ENCODE measurements around the gene KDM5A. TPM values are rescaled to one million over a fixed set of nuclear protein-coding genes. Genes with fewer than 3 reads are reported as not detected.
"Not testable (repeated sequence)": the region's sequence is repeated elsewhere in the genome, so short reads cannot be mapped to it uniquely, and the experiment has no call there.

KDM5A gene
- 10 to 100 TPM; 28.7 to 42.8 (median 40.8) TPM for polyA plus RNA-seq (ENCODE audit: insufficient read length in 4 of 4)

DNA sequence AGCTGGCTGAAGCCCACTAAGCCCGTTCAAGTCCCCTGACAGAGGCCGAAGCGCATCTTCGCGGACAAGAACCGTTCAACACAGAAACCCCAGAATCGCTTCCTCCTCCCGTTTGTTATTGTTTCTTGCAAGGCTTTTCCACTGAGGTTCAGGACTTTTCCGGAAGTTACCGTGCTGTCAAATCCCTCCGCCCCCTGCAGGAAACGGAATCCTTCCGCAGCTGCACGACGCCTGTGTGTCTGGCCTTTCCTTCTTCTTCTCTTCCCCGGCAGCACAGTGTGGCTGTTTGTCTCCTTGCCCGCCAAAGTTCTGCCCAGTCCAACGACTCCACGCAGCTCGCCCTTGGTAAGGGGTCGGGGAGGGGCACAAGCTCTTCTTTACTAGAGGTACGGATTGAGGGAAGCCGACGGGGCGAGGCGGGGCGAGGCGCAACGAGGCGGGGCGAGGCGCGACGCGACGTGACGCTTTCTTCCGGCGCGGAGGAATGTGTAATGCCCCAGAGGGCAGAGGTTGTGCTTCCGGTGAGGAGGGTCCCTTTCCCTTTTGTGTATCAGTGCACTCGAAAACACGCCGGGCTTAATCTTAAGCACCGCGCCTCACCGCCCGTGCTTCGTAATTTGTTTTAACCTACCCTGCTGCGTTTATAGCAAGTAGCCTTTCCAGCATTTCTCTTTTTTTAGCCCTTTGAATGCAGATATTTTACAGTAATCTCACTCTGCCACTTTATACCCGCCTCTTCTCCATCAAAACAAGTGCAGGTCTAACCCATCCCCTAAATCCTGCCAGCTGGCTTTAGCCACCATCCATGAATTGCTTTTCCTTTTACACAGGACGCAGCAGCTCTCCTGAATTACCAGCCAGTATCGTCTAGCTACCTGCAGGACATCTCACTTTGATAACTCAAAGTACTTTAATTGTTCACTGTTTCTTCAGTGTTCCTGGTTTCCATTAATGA, at the start of gene KDM5A:
TSS of gene KDM5A (minus strand) at position 179 of the 955 bp plus-strand sequence. CDS start 229 bp downstream, outside the sequence.
- DNase-seq (ENCODE audit: low read depth in 4 of 4, low spot score in 3 of 4): peak; percentile 90 to 94 (median 92)

DNA sequence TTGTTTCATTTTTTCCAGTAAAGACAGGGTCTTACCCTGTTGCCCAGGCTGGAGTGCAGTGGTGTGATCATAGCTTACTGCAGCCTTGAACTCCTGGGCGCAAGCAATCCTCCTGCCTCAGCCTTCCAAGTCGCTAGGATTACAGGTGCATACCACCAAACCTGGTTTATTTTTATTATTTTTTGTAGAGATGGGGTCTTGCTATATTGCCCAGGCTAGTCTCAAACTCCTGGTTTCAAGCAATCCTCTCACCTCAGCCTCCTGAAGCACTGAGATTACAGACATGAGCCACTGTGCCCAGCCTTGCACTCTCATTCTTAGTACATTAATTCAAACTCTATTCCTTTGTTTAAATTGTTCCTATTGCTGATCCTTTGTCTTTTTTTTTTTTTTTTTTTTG, 46.6 kb upstream of the KDM5A start:
- DNase-seq (ENCODE audit: low read depth in 4 of 4, low spot score in 3 of 4): not testable (repeated sequence)

DNA sequence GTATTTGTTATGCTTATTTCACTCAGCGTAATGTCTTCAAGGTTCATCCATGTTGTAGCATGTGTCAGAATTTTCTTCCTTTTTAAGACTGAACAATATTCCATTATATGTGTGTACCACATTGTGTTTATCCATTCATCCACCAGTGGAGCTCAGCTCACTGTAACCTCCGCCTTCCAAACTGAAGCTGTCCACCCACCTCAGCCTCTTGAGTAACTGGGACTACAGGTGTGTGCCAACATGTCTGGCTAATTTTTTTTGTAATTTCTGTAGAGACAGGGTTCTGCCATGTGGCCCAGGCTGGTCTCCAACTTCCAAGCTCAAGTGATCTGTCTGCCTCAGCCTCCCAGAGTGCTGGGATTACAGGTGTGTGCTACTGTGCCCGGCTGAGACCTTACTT, 33.4 kb upstream of the KDM5A start:
- DNase-seq (ENCODE audit: low read depth in 4 of 4, low spot score in 3 of 4): no peak

DNA sequence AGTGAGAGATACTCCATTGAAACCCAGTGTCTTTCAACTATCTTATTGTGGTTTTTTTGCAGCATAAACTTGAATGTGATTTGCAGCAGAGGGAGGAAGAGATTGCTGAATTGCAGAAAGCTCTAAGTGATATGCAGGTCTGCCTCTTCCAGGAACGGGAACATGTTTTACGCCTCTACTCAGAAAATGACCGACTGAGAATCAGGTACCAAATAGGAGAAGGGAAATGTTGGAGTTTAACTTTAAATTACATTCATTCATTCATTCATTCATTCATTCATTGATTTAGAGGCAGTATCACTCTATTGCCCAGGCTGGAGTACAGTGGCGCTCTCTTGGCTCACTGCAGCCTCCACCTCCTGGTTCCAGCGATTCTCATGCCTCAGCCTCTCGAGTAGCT, 29.3 kb upstream of the KDM5A start:
- DNase-seq (ENCODE audit: low read depth in 4 of 4, low spot score in 3 of 4): no peak

DNA sequence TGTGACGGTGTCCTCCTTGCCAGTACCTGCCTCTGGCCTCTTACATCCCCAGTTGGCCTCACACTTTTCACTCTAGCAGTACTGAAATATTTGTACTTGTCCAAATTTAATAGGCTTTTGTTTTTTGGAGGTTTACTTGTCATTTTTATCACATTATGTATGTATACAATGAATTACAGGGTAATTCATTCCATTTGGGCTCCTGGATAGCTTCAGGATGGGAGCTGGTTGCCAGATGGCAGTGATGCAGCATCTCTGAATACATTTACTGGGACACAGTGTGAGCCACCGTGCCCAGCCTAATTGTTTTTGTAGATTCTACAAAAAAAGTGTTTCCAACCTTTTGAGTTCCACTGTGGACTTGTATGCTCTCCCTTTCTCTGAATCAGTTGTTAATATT, 25.7 kb upstream of the KDM5A start:
- DNase-seq (ENCODE audit: low read depth in 4 of 4, low spot score in 3 of 4): no peak

- no peak for DNase-seq (ENCODE audit: low read depth in 4 of 4, low spot score in 3 of 4)
Observed at GRCh38 chr12:402029-402389, 12.9 kb upstream of the KDM5A start.

DNA sequence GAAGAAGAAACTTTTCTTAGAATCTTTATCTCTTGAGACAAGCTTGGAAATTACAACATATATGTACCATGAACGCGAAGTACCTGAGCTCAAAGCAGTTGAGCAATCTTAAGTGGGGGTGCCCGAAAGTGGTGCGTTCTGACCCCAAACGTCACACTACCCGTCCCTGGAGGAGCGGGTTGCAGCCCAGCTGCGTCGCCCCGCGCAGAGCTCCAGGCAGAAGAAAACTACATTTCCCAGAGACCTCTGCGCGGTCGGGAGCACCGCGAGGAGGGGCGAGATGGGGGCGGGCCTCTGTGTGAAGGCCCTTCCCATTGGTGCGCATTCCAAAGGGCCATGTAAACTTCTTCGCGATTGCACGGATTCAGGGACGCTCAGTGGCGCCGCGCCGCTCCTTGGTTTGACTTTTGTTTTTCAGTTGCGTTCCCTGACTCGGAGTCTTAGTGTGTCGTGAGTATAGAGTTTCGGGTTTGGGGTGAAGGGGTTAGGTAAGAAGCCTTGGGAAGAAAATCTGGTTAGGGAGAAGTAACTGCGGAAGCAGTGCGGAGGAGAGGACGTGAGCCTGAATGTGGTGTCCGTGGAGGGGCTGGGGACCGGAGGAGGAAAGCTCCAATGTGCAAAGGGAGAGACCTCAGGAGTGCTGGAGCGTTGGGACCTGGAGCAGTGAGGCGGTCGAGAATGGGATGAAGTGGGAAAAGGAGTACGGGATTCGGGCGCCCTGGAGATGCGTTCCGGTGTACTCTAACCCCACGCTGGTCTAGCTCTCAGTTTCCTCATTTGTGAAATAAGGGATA, 12.3 kb upstream of the KDM5A start, which contains the start of gene CCDC77:
TSS of gene CCDC77 (plus strand) at position 410 of the 794 bp plus-strand sequence. CDS start 7,740 bp downstream, outside the sequence.
- DNase-seq (ENCODE audit: low read depth in 4 of 4, low spot score in 3 of 4): peak; percentile 86 to 92 (median 88)

DNA sequence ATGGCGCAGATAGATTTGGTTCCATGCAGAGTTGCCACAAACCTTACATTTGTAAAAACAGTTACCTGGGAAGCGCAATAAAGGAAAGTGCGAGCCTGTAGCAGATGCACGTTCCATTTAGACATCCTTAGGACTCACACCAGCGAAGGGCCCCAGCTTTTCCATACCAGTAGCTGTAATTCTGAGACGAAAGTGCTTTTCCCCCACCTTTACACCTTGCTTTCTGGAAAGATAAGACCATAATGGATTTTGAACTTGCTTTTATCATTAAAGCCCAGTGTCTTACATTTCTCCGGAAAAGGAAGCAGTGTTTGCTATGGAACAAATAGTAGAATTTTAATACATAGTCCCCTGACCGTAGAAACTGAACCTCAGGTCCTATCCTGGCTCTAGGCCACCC, 11.7 kb upstream of the KDM5A start:
- DNase-seq (ENCODE audit: low read depth in 4 of 4, low spot score in 3 of 4): no peak

- peak in 1 of 4 donors; percentile 31 for DNase-seq (ENCODE audit: low read depth in 4 of 4, low spot score in 3 of 4)
Observed at GRCh38 chr12:388541-389141, 479 bp downstream of the KDM5A start.

DNA sequence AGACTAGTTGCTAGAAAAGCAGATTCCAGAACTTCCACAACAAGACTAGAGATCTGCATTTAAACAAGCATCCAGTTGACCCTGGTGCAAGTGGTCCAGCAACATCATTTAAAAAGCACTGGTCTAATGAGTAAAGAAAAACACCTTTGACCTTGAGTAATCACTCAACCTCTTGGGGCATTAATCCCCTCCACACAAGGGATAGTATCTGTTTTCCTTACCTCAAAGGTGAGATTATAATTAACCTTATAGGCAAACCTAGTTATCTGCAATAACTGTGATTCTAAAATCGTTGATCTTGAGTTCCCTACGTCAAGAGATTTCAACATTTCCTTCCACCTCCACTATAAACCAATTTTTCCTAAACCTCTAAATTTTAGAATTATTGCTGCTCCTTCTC, 1.1 kb downstream of the KDM5A start:
- DNase-seq (ENCODE audit: low read depth in 4 of 4, low spot score in 3 of 4): no peak

DNA sequence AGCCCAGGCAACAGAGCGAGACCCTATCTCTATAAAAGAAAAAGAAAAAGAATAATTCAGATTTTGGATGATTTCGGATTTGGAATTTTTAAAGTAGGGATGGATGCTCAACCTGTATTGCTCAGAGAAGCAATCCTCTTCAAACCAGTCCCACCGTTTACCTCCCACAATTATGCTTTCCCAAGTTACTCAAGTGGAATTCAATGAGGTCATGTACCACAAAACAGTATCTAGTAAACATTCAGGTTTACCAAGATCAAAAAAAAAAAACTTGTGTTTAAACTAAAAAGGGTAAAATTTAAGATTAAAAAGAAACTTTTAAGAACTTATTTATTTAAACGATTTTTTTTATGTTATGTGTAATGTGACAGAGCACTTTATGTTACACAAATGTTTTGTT, 2.5 kb downstream of the KDM5A start:
- no peak for DNase-seq (ENCODE audit: low read depth in 4 of 4, low spot score in 3 of 4)

DNA sequence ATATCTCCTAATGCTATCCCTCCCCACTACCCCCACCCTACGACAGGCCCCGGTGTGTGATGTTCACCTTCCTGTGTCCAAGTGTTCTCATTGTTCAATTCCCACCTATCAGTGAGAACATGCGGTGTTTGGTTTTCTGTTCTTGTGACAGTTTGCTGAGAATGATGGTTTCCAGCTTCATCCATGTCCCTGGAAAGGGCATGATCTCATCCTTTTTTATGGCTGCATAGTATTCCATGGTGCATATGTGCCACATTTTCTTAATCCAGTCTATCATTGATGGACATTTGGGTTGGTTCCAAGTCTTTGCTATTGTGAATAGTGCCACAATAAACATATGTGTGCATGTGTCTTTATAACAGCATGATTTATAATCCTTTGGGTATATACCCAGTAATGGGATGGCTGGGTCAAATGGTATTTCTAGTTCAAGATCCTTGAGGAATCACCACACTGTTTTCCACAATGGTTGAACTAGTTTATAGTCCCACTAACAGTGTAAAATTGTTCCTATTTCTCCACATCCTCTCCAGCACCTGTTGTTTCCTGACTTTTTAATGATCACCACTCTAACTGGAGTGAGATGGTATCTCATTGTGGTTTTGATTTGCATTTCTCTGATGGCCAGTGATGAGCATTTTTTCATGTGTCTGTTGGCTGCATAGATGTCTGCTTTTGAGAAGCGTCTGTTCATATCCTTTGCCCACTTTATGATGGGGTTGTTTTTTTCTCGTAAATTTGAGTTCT, 18.2 kb downstream of the KDM5A start:
- not testable (repeated sequence) for DNase-seq (ENCODE audit: low read depth in 4 of 4, low spot score in 3 of 4)

DNA sequence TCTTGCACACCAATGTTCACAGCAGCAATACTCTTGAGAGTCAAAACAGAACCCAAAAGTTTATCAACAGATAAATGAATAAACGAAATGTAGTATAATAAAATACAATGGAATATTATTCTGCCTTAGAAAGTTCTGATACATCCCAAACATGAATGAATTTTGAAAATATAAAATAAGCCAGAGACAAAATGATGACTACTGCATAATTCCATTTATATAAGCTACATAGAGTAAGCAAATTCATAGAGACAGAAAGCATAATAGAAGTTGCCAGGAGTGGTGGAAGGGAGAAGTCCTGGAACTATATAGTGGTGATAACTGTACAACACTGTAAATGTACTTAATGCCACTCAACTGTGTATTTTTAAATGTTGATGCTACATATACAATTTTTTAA, 21.1 kb downstream of the KDM5A start:
- DNase-seq (ENCODE audit: low read depth in 4 of 4, low spot score in 3 of 4): no peak

DNA sequence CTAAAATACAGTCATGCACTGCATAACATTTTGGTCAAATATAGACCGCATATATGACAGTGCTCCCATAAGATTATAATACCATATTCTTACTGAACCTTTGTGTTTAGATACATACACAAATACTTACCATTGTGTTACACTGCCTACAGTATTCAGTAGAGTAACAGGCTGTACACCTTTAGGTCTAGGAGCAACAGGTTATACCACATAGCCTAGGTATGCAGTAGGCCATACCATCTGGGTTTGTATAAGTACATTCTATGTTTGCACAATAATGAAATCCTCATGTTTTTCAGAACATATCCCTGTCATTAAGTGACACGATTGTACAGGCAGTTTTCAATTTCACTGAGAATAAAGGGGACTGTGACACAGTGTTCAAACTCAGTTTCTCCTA, 22.3 kb downstream of the KDM5A start:
- no peak for DNase-seq (ENCODE audit: low read depth in 4 of 4, low spot score in 3 of 4)

GRCh38 chr12:359091-359490, 30.0 kb downstream of the KDM5A start:
- DNase-seq (ENCODE audit: low read depth in 4 of 4, low spot score in 3 of 4): no peak

DNA sequence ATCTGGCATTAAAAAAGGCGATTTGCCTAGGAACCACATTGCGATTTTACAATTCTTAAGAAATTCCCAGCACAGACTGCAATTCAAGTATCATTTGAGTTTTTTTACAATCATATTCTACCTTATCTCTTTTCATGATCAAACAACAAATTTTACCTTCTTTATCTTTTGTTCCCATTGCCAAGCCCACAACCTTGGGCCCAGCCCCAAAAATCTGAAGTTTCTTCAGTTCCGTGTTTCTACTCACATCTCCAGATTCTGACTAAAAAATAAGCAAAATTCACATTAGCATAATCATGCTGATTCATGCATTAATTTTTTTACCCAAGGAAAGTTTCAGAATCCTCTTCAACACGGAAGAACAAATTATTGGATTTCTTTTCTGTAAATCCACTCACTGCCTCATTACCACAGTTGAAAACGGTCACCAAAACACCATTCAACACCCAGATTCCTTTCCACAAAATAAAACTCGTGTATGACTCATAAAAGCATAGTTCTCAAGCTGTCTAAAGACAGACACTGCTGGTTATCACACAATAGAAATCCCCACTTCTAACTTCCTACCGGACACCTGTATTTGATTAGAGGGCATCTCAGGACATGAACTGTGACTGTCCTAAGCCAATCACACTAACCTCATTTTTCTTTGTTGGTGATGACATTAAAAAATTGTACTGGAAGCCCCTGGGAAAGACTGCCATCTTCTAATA, 32.7 kb downstream of the KDM5A start:
- DNase-seq (ENCODE audit: low read depth in 4 of 4, low spot score in 3 of 4): no peak

- not testable (repeated sequence) for DNase-seq (ENCODE audit: low read depth in 4 of 4, low spot score in 3 of 4)
Observed at GRCh38 chr12:351197-351596, 37.9 kb downstream of the KDM5A start.

DNA sequence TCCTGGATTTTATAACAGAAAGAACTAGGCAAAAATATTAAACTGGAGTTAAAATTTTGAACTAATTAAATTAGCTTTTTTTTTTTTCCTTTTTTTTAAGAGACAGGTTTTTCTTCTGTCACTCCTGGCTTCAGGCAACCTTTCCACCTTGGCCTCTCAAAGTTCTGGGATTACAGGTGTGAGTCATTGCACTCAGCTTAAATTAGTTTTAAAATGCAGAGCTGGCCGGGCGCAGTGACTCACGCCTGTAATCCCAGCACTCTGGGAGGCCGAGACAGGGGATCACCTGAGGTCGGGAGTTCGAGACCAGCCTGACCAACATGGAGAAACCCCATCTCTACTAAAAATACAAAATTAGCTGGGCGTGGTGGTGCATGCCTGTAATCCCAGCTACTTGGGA, 39.5 kb downstream of the KDM5A start:
- not testable (repeated sequence) for DNase-seq (ENCODE audit: low read depth in 4 of 4, low spot score in 3 of 4)

DNA sequence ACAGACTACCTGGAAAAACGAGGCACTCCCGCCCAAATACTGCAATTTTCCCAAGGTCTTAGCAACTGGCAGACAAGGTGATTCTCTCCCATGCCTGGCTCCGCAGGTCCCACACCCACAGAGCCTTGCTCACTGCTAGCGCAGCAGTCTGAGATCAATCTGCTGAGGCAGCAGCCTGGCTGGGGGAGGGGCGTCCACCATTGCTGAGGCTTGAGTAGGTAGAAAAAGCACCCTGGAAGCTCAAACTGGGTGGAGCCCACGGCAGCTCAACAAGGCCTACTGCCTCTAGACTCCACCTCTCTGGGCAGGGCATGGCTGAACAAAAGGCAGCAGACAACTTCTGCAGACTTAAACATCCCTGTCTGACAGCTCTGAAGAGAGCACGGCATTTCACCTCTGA, 46.1 kb downstream of the KDM5A start:
- DNase-seq (ENCODE audit: low read depth in 4 of 4, low spot score in 3 of 4): not testable (repeated sequence)

DNA sequence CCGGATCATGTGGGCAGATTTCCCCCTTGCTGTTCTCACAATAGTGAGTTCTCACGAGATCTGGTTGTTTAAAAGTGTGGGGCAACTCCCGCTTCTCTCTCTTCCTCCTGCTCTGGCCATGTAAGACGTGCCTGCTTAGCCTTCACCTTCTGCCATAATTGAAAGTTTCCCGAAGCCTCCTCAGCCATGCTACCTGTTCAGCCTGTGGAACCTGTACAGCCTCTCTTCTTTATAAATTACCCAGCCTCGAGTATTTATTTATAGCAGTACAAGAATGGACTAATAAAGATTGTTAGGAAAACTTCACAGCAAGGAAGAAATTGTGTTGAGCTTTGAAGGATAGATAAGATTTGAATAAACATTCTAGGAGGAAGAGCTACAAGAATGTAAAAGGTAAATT, 52.1 kb downstream of the KDM5A start:
- no peak for DNase-seq (ENCODE audit: low read depth in 4 of 4, low spot score in 3 of 4)
